Activated CD4-positive, alpha-beta T cell treated with anti-CD3 and anti-CD28 coated beads for 48 hours (primary cell): ENCODE results near the gene ITIH6.
"Not testable (repeated sequence)": the region's sequence is repeated elsewhere in the genome, so short reads cannot be mapped to it uniquely, and the experiment has no call there.

Experiments
- DNase-seq: peaks from one replicate; pipeline ENCODE4 v3.0.0-alpha.2; 2020

Gene ITIH6, protein sequence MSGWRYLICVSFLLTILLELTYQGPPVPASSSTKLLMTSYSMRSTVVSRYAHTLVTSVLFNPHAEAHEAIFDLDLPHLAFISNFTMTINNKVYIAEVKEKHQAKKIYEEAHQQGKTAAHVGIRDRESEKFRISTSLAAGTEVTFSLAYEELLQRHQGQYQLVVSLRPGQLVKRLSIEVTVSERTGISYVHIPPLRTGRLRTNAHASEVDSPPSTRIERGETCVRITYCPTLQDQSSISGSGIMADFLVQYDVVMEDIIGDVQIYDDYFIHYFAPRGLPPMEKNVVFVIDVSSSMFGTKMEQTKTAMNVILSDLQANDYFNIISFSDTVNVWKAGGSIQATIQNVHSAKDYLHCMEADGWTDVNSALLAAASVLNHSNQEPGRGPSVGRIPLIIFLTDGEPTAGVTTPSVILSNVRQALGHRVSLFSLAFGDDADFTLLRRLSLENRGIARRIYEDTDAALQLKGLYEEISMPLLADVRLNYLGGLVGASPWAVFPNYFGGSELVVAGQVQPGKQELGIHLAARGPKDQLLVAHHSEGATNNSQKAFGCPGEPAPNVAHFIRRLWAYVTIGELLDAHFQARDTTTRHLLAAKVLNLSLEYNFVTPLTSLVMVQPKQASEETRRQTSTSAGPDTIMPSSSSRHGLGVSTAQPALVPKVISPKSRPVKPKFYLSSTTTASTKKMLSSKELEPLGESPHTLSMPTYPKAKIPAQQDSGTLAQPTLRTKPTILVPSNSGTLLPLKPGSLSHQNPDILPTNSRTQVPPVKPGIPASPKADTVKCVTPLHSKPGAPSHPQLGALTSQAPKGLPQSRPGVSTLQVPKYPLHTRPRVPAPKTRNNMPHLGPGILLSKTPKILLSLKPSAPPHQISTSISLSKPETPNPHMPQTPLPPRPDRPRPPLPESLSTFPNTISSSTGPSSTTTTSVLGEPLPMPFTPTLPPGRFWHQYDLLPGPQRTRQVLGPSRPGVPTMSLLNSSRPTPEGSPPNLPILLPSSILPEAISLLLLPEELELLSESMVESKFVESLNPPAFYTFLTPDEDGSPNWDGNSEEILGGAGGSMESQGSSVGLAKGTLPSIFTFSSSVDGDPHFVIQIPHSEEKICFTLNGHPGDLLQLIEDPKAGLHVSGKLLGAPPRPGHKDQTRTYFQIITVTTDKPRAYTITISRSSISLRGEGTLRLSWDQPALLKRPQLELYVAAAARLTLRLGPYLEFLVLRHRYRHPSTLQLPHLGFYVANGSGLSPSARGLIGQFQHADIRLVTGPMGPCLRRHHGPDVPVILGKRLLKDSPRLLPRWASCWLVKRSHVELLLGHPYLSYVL

DNA sequence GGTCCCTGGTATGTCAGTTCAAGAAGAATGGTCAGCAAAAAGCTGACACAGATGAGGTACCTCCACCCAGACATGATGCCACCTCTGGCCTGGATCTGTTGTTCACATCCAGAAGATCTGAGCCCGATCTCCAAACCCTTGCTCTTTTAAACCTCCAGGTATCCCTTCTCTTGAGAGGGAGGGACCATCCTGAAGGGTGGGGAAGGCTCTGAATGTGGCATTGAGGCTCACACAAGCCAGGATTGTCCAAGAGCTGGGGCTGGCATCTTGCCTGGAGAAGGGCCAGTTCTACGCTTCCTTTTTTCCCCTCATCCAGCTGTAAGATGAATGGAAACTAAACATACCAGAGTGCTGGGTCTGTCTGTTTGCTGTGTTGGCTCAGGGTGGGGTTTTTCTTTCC lies at the start of gene ITIH6:
TSS of gene ITIH6 (minus strand) at position 119 of the 400 bp plus-strand sequence. CDS start at position 74, 45 bp downstream.
- DNase-seq: no peak

- DNase-seq: not testable (repeated sequence)
Observed at GRCh38 chrX:54847700-54848099, 49.6 kb upstream of the ITIH6 start.

- no peak for DNase-seq
Observed at GRCh38 chrX:54843050-54843449, 45.0 kb upstream of the ITIH6 start.

GRCh38 chrX:54842607-54843006 lies 44.6 kb upstream of the ITIH6 start:
- DNase-seq: no peak

DNA sequence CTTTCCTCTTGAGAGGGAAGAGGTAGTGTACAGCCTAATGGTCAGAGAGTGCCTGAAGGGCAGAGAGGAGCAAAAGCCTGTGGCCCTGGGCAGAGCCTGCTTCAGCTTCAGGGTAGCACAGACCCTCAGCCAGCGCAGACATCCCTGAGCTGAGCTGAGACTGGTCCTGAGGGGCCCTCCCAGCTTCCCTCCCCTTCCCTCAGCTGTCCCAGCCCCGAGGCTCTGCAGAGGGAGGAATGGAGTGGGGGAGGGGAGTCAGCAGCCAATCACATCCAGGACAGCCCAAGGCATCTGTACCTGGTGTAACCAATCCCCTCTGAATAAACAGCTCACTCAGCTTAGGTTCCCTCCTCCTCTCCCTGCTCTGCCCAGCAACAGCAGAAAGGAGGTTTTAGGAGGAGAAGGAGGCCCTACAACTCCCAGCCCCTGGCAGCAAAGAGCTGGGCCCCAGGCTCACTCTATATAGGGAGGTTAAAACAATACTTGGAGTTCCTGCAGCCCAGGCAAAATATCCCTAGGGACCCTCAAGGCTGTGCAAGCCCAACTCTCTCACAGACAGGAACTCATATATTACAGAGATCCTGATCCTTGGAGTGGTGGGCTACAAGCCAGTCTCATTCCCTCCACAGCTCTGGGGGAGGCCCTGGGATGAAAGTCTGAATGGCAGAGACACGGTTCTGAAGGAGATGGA lies 43.3 kb upstream of the ITIH6 start:
- DNase-seq: not testable (repeated sequence)

DNA sequence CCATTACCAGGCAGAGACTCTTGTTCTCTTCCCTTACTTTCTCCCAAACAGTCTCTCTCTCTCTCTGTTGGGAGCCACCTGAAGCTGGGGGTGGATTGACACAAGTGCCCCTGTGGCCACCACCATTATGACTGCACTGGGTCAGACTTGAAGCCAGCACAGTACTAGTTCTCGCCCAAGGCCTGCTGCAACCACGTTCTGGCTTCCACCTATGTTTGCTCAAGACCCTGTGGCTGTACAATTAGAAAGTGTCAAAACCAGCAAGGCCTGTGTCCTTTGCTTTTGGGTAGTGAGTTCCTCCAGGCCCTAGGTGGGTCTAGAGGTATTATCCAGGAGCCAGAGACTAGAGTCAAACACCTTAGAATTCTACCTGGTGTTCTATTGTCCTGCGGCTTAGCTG lies 40.5 kb upstream of the ITIH6 start:
- DNase-seq: no peak

DNA sequence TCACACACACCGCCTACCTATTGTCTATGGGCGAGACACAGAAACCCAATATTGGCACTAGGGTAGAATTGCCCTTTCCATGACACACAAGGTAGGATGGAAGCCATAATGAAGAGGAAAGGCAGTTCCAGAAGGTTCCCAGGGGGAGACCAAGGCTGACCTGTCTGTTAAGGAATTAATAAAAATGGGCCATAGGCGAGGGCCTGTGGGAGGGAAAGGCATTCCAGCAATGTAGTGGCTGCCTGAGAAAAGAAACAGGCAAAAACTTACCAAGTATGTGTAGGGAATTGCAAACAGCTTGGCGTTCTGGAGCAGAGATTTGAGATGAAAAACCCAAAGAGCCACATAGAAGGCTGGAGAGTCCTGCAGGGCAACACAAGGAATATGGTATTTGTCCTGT lies 28.5 kb upstream of the ITIH6 start:
- no peak for DNase-seq

- peak; percentile 23 for DNase-seq
Observed at GRCh38 chrX:54825716-54826438, 27.8 kb upstream of the ITIH6 start.

- no peak for DNase-seq
Observed at GRCh38 chrX:54824722-54825121, 26.7 kb upstream of the ITIH6 start.

DNA sequence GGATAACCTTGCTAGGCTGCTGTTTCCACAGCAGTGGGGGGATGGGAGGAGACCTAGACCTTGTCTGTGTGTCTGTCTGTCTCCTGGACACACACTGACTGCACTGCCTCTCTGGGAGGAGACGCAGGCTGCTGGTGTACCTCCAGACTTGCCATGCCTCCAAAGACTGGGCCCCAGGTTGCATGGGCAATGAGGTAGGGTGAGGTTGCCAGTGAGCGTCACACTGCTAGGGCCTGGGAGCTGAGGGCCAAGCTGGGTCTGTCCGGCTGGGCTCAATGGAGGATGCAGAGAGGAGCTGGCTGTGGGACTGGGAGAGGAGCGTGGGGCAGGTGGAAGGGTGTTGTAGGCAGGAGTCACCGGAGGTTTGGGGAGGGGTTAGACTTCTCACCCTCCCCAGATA lies 26.1 kb upstream of the ITIH6 start:
- DNase-seq: no peak

- DNase-seq: no peak
Observed at GRCh38 chrX:54821310-54821709, 23.3 kb upstream of the ITIH6 start.

- DNase-seq: no peak
Observed at GRCh38 chrX:54820737-54821136, 22.7 kb upstream of the ITIH6 start.

- no peak for DNase-seq
Observed at GRCh38 chrX:54819201-54819600, 21.1 kb upstream of the ITIH6 start.

GRCh38 chrX:54818221-54818620 lies 20.2 kb upstream of the ITIH6 start:
- no peak for DNase-seq

DNA sequence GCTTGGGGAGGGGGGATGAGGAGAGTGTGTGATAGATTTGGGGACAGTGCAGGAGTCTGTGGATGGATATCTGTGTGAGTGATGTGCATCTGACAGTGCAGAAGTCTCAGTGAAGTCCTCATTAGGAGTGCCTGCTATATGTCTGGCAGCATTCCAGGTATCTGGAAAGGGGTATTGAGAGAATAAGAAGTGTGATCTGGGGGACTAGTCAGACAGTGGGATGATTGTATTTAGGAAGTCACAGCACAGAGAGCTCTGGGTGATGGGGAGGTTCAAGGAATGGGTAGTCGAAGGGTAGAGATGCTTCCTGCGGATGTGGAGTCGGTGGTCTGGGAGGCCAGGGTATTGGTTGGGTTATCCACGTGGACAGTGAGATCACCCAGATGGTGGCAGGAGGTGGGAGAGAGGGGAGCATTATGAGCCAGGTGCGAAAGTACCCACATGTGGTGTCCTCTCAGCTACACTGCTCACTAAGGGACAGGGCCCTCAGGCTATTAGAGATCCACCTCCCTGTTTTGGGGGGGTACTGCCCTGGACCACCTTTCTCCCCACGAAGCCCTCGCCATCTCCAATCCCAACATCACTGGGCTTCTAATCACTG lies 19.3 kb upstream of the ITIH6 start:
- no peak for DNase-seq

DNA sequence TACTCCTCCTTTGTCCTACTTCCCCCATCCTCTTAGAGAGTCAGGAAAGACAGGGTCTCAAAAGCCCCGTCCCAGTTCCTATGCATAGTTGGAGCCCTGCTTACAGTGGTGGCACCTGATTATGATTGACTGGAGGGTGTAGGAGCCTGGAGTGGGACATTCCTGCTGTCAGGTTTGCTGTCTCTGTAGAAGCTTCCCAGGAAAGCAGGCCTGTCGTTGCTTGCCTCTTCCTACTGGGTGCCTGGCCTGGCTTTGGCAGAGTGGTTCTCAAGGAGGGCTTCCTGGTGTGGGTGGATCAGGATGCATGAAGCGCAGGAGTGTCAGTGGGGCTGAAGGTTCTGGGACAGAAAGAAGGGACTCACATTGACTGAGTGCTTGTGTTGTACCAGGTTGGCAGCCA lies 14.3 kb upstream of the ITIH6 start:
- DNase-seq: no peak

DNA sequence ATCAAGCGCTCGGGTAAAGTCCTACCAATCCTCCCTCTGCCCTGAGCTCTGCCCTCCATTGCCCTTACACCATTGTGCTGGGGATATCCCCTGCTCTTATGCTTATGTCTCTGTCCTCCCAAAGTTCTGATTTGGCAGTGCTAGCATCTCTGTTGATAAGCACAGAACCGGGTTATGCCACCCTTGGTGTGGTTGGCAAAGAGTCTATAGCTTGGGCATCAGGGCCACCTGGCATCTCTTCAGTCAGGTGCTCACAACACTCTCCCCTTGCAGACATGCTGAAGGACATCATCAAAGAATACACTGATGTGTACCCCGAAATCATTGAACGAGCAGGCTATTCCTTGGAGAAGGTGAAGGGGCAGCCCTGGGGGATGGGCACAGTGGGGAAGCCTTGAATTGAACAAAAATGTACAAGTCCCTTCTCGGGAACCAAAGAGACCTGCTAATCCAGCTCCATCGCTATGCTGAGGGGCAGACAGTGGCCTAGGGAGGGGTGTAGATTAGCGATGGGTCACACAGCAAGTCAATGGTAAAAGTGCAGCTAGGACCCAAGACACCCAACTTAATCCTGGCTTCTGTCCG lies 13.3 kb upstream of the ITIH6 start:
- DNase-seq: no peak

DNA sequence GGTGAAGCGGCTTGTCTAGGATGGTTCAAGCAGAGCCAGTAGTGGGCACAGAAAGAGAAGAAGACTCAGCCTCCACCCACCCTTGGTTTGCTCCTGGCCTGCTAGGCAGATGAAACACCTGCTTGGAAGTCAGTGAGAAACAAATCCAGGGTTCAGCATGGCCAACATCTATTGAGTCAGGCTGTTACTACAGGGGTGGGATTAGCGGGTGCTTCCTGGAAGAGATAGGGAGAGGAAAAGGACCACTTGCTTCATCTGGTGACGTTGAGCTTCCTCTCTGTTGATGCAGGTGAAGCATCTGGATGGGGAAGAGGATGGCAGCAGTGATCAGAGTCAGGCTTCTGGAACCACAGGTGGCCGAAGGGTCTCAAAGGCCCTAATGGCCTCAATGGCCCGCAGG lies 12.5 kb upstream of the ITIH6 start:
- DNase-seq: no peak

DNA sequence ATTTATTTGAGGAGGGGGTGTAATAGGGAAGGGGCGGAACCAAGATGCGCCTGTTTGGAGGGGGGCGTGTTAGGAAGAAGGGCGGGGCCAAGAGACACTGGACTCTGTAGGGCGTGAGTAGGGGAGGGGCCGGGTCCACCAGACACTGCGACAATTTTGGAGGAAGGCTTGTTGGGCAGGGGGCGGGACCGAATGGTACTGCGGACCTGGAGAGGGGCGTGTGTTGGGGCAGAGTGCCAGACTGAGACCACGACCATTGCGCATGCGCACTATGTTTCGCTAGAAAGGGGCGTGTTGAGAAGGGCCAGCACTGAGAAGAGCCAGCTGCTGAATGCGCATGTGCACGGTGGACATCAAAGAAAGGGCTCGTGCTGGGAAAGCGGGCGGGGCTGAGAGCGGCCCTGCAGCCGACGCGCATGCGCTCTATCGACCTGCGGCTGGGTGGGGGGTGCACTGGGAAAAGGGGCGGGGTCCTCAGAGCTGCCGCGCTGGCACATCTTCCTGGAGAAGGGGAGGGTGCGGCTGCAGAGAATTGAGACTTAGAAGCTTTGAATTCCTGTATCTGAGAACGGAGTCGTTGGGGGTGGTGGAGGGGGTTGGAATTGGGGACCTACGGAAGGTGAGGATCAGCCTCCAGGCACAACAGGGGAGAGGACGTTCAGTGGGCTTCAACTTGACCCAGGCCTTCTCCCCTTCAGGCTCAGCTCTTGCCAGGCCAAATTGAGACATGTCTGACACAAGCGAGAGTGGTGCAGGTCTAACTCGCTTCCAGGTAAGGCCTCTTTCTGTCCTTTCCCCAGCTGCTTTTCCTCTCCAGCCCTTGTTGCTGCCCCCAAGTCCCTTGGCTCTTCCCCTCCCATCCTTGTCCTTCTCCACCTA lies 10.8 kb upstream of the ITIH6 start:
- DNase-seq: peak; percentile 90

DNA sequence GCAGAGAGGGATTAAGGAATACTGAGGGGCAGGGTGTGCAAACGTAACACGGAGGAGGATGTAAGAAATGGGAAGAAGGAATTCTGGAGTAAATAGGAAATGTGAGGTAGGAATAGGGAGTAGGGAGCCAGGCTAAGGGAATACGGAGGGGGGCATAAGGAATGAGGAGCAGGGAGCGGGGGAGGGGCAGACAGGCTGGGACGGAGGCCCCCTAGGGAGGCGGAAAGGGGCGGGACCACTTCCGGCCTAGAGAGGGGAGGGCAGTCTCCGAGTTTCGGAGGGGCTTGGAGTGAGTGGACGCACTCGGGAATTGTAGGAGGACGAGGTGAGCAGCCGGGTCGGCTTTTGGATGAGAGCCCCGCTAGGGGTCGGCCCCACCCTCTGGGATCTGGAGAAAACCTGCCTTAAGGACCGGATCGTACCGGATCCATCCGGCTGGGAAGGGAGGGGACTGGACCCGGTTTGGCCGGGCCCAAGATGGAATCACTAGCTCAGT lies 10.1 kb upstream of the ITIH6 start:
- DNase-seq: peak; percentile 34
